Uterus (tissue), 4 donors: Measurements from ENCODE around the gene SETX. TPM values are rescaled to one million over a fixed set of nuclear protein-coding genes. Genes with fewer than 3 reads are reported as not detected.
"Not testable (repeated sequence)": the region's sequence is repeated elsewhere in the genome, so short reads cannot be mapped to it uniquely, and the experiment has no call there.

Source experiments
- DNase-seq, 2 donors: peaks; one replicate each; pipeline ENCODE4 v3.0.0-alpha.2; 2019 to 2020
- H3K27ac ChIP-seq, 2 donors: fragments of 200-600 bp; sonication (generic); 1 replicate in 1 of 2; 2 replicates in 1 of 2; pipeline ENCODE4 v1.5.1; 2016 to 2018
- H3K27me3 ChIP-seq, 2 donors: fragments of 200-600 bp; sonication (generic); one replicate each; pipeline ENCODE4 v1.5.1; 2018 to 2019; ENCODE audit warnings: control low read depth in 1 of 2
- H3K36me3 ChIP-seq, 2 donors: fragments of 200-600 bp; sonication (generic); one replicate each; pipeline ENCODE4 v1.5.1; 2019; ENCODE audit warnings: control low read depth in 1 of 2
- H3K4me1 ChIP-seq, 2 donors: fragments of 200-600 bp; sonication (generic); one replicate each; pipeline ENCODE4 v1.5.1; 2018 to 2019; ENCODE audit warnings: control low read depth in 1 of 2
- H3K4me3 ChIP-seq, 2 donors: fragments of 200-600 bp; sonication (generic); 1 replicate in 1 of 2; 2 replicates in 1 of 2; pipeline ENCODE4 v1.5.1; 2018 to 2019; ENCODE audit warnings: mild to moderate bottlenecking in 1 of 2
- H3K9me3 ChIP-seq, 2 donors: fragments of 200-600 bp; sonication (generic); one replicate each; pipeline ENCODE4 v1.5.1; 2019; ENCODE audit warnings: control low read depth in 1 of 2
- CTCF ChIP-seq, 4 experiments: fragments of 200-600 bp in 2 of 4; fragments of 450-650 bp in 2 of 4; sonication (generic) in 2 of 4; IDR thresholded peaks; one replicate each; pipeline ENCODE4 v1.5.1; 2016 to 2019; ENCODE audit warnings: antibody characterized with exemption in 4 of 4, mild to moderate bottlenecking in 2 of 4, moderate library complexity in 1 of 4
- POLR2A ChIP-seq, 2 donors: fragments of 450-650 bp; IDR thresholded peaks; one replicate each; pipeline ENCODE4 v1.6.1; 2016; ENCODE audit warnings: antibody characterized with exemption in 2 of 2, mild to moderate bottlenecking in 1 of 2, moderate library complexity in 1 of 2
- intact Hi-C: fragments of 100-400 bp; cut with DNase I; formaldehyde crosslinking; loops from one replicate; pipeline ENCODE4 v1.15.1; 2023; ENCODE audit warnings: low total_unique reads
- total RNA-seq, 4 donors: library from RNA; depleted of rRNA in 3 of 4; stranded (reverse); fragments of >200 nt in 3 of 4; gene quantifications; one replicate each; pipeline versions ENCODE4 v1.1.0 to v1.2.4, GENCODE V29; 2014 to 2023
- donor health status: DM: yes; HTN: yes; CAD: no.

The SETX gene
- total RNA-seq, 4 donors from 2014 or later: 36.5 to 117 (median 60.4) TPM

GRCh38 chr9:132274861-132275260 lies 79.9 kb downstream of the SETX start:
- Histone ChIP-seq H3K9me3 (no peaks in the 10 kb centered on the region), H3K36me3 (no peaks in the 10 kb centered on the region), H3K4me3 (no peak overlapping the region), H3K27ac (no peak overlapping the region), H3K27me3 (no peaks in the 10 kb centered on the region), H3K4me1 (no peaks in the 10 kb centered on the region)
- DNase-seq: no peak
- TF ChIP-seq CTCF (IDR thresholded peaks at IDR 0.05): no peak
- TF ChIP-seq POLR2A (IDR thresholded peaks at IDR 0.05): no peak
- intact Hi-C loops: no loop called here

- not testable (repeated sequence) for H3K36me3 ChIP-seq
These were observed 84.9 kb downstream of the SETX start for GRCh38 chr9:132269704-132270516.

GRCh38 chr9:132268725-132269352 lies 85.9 kb downstream of the SETX start:
- intact Hi-C loops: no loop called here
- Histone ChIP-seq H3K4me1 (no peaks in the 10 kb centered on the region), H3K36me3 (no peaks in the 10 kb centered on the region), H3K9me3 (no peaks in the 10 kb centered on the region), H3K4me3 (no peak overlapping the region), H3K27ac (no peak overlapping the region), H3K27me3 (no peaks in the 10 kb centered on the region)
- TF ChIP-seq CTCF (IDR thresholded peaks at IDR 0.05): peak; percentile 68 to 80 (median 74)
- no peak for TF ChIP-seq POLR2A (IDR thresholded peaks at IDR 0.05)
- DNase-seq: peak; percentile 58 to 63

More at GRCh38 chr9:132269704-132270516, 84.9 kb downstream of the SETX start:
- DNase-seq, H3K27ac ChIP-seq, H3K4me3 ChIP-seq, intact Hi-C loops, H3K9me3 ChIP-seq, H3K27me3 ChIP-seq, H3K4me1 ChIP-seq: not testable (repeated sequence)

- Histone ChIP-seq H3K36me3 (no peaks in the 10 kb centered on the region), H3K4me1 (no peaks in the 10 kb centered on the region), H3K4me3 (no peak overlapping the region), H3K27me3 (no peaks in the 10 kb centered on the region), H3K27ac (no peak overlapping the region), H3K9me3 (no peaks in the 10 kb centered on the region)
- intact Hi-C loops: no loop called here
- DNase-seq: no peak
- no peak for TF ChIP-seq CTCF (IDR thresholded peaks at IDR 0.05)
- no peak for TF ChIP-seq POLR2A (IDR thresholded peaks at IDR 0.05)
These were observed 87.1 kb downstream of the SETX start for GRCh38 chr9:132267660-132268059.

GRCh38 chr9:132266017-132266416 lies 88.8 kb downstream of the SETX start:
- TF ChIP-seq POLR2A (IDR thresholded peaks at IDR 0.05) (no peak), CTCF (IDR thresholded peaks at IDR 0.05) (no peak)
- H3K27me3 ChIP-seq: no peaks in the 10 kb centered on the region
- no peak overlapping the region for H3K4me3 ChIP-seq
- H3K27ac ChIP-seq: no peak overlapping the region
- no peak for DNase-seq
- H3K36me3 ChIP-seq: no peaks in the 10 kb centered on the region
- no peaks in the 10 kb centered on the region for H3K9me3 ChIP-seq
- intact Hi-C loops: no loop called here
- H3K4me1 ChIP-seq: no peaks in the 10 kb centered on the region
